Measurements from ENCODE around the gene BTBD3. TPM values are rescaled to one million over a fixed set of nuclear protein-coding genes. Genes with fewer than 3 reads are reported as not detected.

BTBD3 gene
- total and polyA plus RNA-seq, 8 donors, result 9.2 to 21.4 (median 17.2) TPM

DNA sequence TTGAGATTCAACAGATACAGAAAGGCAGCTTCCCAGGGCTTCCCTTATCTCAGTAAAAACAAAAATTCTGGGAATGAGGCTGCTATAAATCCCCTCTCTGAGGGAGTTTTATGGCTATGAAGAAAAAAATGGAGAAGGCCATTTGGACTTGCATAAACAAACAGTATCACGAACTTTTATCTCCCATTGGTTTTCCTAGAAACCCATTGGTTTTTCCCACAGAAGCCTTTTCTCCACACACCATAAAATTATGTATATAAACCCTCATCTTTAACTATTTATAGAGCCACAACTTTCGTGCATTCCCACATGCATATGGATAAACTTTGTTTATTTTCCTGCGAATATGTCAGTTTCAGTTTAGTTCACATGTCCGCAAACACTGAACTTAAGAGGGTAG lies 36.2 kb upstream of the BTBD3 start:
- TF ChIP-seq, protein P1, sequence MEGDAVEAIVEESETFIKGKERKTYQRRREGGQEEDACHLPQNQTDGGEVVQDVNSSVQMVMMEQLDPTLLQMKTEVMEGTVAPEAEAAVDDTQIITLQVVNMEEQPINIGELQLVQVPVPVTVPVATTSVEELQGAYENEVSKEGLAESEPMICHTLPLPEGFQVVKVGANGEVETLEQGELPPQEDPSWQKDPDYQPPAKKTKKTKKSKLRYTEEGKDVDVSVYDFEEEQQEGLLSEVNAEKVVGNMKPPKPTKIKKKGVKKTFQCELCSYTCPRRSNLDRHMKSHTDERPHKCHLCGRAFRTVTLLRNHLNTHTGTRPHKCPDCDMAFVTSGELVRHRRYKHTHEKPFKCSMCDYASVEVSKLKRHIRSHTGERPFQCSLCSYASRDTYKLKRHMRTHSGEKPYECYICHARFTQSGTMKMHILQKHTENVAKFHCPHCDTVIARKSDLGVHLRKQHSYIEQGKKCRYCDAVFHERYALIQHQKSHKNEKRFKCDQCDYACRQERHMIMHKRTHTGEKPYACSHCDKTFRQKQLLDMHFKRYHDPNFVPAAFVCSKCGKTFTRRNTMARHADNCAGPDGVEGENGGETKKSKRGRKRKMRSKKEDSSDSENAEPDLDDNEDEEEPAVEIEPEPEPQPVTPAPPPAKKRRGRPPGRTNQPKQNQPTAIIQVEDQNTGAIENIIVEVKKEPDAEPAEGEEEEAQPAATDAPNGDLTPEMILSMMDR (IDR thresholded peaks at IDR 0.05), result no peak
- no peak for DNase-seq
- 71 to 76% methylated on average over 4 of the region's 4 CpGs for WGBS, 2 donors
- intact Hi-C loops (cut with DNase I), result no loop called here
- FAIRE-seq, result no peak
- no peak overlapping the region for H3K27ac ChIP-seq
- no peak overlapping the region for H3K4me3 ChIP-seq
- H3K9me3 ChIP-seq, result no peaks in the 10 kb centered on the region
- H3K4me1 ChIP-seq, result no peaks in the 10 kb centered on the region
- no peaks in the 10 kb centered on the region for H3K27me3 ChIP-seq
- no peak for ATAC-seq
- H3K36me3 ChIP-seq, result no peaks in the 10 kb centered on the region

DNA sequence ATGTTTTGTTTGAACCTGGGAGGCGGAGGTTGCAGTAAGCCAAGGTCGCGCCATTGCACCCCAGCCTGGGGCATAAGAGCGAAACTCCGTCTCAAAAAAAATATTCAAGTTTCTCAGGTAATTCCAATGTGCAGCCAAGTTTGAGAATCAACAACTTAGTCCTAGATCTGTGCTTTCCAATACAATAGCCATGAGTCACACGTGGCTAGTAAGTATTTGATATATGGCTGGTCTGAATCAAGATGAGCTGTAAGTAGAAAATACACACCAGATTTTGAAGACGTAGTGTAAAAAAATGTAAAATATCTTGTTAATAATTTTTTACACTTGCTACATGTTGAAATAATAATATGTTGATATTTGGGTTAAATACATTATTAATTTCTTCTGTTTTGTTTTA lies 35.0 kb upstream of the BTBD3 start:
- ATAC-seq (peak in 1 of 4 donors; percentile 43), FAIRE-seq (peak; percentile 45), DNase-seq (no peak)
- Histone ChIP-seq H3K4me1 (no peaks in the 10 kb centered on the region), H3K27me3 (no peaks in the 10 kb centered on the region), H3K36me3 (no peaks in the 10 kb centered on the region), H3K9me3 (no peaks in the 10 kb centered on the region), H3K4me3 (no peak overlapping the region), H3K27ac (no peak overlapping the region)
- intact Hi-C loops (cut with DNase I), result no loop called here
- TF ChIP-seq, protein P1 (IDR thresholded peaks at IDR 0.05), result no peak
- 79 to 80% methylated on average over 7 of the region's 7 CpGs for WGBS, 2 donors

DNA sequence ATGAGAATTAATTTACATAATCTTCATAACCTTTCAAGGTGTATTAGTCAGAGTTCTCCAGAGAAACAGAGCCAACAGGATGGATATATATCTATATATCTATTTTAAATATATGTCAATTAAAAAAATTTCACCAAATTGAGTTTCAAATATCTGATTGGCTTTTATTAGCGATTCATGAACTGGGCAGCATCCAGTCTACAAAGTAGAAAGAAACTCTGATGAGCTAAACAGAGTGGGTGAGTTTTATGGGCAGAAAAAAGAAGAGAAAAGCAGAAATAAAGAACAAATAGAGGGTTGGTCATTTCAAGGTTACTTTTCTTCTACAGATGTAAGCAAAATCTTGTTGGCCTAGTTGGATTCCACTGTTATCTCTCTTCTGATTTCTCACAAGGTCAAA lies 29.0 kb upstream of the BTBD3 start:
- Histone ChIP-seq H3K9me3 (no peaks in the 10 kb centered on the region), H3K27ac (no peak overlapping the region), H3K4me1 (peaks cover 0 to 14% (median 11%) of the 10 kb centered on the region in 3 donors), H3K27me3 (no peaks in the 10 kb centered on the region), H3K4me3 (no peak overlapping the region), H3K36me3 (no peaks in the 10 kb centered on the region)
- 0 to 46% methylated on average over 1 of the region's 1 CpG for WGBS, 2 donors
- no peak for ATAC-seq
- no peak for FAIRE-seq
- DNase-seq, result no peak
- TF ChIP-seq, protein P1 (IDR thresholded peaks at IDR 0.05), result no peak
- intact Hi-C loops (cut with DNase I), result no loop called here

DNA sequence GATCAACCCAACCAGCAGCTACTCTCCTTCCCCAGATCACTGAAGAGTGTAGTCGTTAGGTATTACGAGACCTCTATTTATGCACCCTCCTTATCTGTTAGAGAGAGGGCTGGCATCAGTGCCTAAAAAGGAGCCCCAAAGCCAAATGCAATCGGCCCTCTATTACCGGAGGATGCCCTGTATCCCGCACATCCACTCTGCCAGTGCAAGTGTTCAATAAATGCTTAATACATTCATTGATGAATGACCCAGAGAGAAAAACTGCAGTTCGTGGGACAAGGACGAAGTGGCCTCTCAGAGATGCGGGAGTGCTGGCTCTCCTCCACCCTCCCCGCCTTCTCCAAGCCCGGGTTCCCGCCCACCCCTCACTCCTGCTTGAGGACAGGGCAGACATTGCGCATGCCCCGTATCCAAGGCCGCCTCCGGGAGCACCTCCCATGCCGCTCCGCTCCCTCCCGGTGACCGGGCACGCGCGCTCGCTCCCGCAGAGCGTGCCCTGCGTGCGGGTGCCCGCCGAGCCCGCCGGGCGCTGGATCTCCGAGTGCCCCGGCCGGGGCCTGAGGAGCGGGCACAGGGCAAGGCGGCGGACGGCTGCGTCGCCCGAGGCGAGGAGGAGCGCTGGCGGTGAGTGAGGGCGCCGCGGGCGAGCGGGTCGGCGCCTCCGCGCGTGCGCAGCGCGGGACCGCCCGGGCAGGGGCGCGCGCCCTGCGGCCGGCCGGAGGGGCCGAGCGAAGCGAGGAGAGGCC lies 27.2 kb upstream of the BTBD3 start:
- ATAC-seq (peak; percentile 93 to 96 (median 94)), FAIRE-seq (no peak)
- WGBS, 2 donors, result 1% methylated on average over 68 to 69 of the region's 69 CpGs

More for the DNA sequence above, 27.2 kb upstream of the BTBD3 start:
- peak overlapping the region; percentile 80 to 96 (median 94) for H3K27ac ChIP-seq
- H3K27me3 ChIP-seq, result no peaks in the 10 kb centered on the region
- peaks cover 0 to 17% (median 11%) of the 10 kb centered on the region in 3 donors for H3K4me1 ChIP-seq
- H3K4me3 ChIP-seq, result peak overlapping the region; percentile 76 to 90 (median 82)
- TF ChIP-seq, protein P1 (IDR thresholded peaks at IDR 0.05), result no peak
- peak; percentile 90 to 97 (median 93) for DNase-seq
- no peaks in the 10 kb centered on the region for H3K36me3 ChIP-seq
- intact Hi-C loops (cut with DNase I), result no loop called here
- no peaks in the 10 kb centered on the region for H3K9me3 ChIP-seq

All from pancreas (tissue), 10 donors.